Stimulated activated CD8-positive, alpha-beta memory T cell treated with anti-CD3 and anti-CD28 coated beads, Interleukin-4, amount 100 ng/mL, for 4 hours (primary cell): ENCODE measurements around the gene RABL6.
"Not testable (repeated sequence)": the region's sequence is repeated elsewhere in the genome, so short reads cannot be mapped to it uniquely, and the experiment has no call there.

Experiments
- DNase-seq, 2 donors: peaks; one replicate each; pipeline ENCODE4 v3.0.0-alpha.2; 2020; ENCODE audit warnings: low read depth in 2 of 2, low spot score in 1 of 2

Gene RABL6

DNA sequence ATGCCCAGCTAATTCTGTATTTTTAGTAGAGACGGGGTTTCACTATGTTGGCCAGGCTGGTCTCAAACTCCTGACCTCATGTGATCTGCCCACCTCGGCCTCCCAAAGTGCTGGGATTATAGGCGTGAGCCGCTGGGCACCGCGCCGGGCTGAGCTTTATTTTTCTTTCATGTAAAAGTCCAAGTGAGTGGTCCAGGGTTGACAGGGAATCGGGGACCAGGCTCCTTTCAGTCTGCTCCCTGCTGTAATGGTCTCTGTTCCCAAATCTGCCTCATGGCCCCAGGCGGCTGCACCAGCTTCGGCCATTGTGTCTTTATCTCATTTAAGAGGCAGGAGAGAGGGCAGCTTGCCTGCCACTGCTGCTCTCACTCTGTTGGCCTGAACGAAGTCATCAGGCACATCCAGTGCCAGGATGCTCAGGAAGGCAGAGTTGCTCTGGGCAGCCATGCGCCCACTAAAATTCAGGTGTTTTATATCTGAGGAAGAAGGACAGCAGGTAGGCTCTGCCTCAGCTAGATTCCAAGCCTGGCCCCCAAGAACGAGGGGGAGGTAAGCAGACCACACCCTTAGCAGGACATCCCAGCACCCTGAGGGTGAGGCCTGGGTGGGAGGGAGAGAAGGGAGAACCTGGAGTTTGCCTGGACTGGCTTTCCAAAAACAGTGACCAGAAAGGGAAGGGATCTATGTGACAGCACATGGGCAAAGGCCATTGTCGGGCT lies 13.3 kb upstream of the RABL6 start:
- no peak for DNase-seq

DNA sequence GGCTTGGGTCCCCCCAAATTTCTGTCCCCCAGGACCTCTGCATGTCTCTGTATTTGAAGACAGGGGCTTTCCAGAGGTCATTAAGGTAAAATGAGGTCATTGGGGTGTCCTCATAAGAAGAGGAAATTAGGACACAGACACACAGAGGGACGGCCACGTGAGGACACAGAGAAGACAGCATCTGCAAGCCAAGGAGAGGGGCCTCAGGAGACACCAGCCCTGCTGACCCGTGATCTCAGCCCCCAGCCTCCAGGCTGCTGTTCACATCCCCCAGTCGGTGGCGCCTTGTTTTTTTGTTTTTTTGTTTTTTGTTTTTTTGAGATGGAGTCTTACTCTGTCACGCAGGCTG lies 12.8 kb upstream of the RABL6 start:
- DNase-seq: no peak

DNA sequence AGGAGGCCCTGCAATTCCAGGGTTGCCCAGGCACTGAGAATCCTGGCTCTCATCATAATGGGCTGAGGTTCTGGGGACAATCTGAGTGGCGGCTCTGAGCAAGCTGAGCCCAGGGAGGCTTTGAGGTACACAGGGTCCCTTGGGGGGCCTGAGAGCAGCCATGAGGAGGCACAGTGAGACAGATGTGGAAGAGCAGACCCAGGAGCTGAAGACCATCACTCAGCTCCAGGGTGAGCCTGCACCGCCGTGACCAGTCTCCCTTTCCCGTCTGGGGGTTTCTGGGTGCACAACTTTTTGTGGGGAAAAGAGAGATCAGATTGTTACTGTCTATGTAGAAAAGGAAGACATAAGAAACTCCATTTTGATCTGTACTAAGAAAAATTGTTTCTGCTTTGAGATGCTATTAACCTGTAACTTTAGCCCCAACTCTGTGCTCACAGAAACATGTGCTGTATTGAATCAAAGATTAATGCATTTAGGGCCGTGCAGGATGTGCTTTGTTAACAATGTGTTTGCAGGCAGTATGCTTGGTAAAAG lies 11.4 kb upstream of the RABL6 start, which contains the start of gene CCDC183:
TSS of gene CCDC183 (plus strand) at position 101 of the 537 bp plus-strand sequence. CDS start at position 161, 60 bp downstream.
- DNase-seq: no peak

DNA sequence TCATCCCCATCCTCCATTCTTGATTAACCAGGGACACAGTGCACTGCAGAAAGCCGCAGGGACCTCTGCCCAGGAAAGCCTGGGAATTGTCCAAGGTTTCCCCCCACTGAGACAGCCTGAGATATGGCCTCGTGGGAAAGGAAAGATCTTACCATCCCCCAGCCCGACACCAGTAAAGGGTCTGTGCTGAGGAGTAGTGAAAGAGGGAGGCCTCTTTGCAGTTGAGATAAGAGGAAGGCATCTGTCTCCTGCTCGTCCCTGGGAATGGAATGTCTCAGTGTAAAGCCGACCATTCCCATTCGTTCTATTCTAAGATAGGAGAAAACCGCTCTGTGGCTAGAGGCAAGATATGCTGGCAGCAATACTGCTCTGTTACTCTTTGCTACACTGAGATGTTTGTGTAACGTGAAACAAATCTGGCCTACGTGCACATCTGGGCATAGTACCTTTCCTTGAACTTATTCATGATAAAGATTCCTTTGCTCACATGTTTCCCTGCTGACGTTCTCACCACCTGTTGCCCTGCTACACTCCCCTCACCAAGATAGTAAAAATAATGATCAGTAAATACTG lies 10.9 kb upstream of the RABL6 start:
- not testable (repeated sequence) for DNase-seq

DNA sequence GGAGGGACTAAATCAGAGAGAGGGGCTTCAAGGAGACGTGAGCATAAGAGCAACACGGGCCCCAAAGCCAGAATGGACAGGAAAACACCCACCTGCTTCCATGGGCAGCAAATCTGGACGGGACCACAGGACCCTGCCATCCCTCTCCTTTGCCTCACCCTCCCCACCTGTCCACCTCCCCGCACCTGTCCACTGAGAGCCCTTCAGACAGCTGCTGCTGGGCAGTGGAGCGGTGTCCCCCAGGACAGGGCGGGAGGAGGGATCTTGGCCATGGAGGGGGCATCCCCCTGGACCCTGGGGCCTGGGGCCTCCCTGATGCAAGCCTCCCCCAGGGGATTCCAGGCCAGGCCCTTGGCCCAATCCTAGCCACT lies 9.1 kb upstream of the RABL6 start:
- no peak for DNase-seq

DNA sequence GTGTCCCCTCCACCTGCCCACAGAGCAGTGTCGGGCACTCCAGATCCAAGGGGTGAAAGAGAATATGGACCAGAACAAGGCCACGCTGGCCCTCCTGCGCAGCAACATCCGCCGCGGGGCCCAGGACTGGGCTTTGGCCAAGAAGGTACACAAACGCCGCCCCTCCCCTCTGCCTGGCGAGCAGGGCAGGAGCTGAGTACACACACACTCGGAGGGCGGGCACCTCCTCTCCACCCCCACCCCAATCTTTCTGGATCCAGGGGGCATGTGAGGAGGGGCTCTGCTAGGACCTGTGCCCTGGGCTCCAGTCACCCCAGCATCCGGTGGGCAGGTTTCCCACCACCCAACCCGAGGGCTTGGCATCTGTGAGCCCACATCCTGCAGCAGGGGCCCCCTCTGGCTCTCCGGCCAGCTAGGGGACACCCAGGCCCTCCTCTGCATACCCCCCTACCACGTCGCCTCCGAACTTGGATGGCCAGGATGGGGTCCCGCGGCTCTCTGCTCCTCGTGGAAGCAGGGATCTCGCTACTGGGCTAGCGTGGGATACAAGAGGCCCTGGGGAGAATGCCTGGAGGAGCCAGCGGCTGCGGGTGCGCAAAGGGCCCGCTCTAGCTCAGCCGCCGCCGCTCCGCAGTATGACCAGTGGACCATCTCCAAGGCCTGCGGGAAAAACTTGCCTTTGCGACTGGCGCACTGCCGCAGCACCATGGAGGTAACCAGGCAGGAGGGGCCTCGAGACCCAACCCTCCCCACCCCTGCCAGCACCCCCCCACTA lies 8.5 kb upstream of the RABL6 start:
- no peak for DNase-seq

DNA sequence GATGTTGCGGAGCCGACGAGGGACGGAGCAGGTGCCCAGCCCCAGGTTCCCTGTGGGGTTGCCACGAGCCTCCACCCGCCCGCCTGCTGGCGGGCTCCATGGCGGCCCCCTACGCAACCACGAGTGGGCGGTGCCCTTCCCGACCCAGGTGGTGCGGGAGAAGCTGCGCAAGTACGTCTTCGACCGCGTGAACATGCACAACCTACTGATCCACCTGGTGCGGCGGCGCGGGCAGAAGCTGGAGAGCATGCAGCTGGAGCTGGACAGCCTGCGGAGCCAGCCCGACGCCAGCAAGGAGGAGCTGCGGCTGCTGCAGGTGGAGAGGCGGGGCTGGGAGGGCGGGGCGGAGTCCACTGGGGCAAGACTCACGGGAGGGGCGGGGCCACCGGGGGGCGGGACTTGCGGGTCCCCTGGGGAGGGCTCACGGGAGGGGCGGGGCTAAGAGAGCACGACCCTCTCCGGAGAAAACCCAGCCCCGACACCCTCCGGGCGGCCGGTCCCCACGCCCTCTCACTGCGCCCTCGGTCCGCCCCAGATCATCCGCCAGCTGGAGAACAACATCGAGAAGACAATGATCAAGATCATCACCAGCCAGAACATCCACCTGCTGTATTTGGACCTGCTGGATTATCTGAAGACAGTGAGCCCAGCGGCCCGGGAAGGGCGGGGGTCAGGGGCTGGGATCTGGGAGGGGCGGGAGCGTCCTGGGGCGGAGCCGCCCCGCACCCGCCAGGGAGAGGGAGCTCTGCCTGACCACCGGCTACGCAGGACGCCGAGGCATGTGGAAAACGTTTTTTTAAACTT lies 7.7 kb upstream of the RABL6 start:
- DNase-seq: peak; percentile 72 to 88

DNA sequence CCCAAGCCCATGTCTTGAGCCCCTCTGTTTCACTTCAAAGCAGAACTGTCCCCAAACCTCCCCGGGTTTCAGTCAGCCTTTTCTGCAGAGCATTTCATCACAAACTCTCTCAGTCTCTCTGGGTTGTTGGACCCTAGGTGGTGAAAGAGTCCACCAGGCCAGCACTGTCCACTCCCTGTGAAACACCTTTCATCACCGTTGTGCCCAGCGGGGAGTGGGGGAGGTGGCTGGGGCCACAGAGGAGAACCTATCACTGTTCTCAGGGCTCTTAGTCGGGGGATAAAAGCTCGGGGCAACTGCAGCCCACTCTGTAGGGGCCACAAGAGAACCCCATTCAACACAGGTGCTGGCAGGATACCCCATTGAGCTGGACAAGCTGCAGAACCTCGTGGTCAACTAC lies 5.4 kb upstream of the RABL6 start:
- DNase-seq: no peak

DNA sequence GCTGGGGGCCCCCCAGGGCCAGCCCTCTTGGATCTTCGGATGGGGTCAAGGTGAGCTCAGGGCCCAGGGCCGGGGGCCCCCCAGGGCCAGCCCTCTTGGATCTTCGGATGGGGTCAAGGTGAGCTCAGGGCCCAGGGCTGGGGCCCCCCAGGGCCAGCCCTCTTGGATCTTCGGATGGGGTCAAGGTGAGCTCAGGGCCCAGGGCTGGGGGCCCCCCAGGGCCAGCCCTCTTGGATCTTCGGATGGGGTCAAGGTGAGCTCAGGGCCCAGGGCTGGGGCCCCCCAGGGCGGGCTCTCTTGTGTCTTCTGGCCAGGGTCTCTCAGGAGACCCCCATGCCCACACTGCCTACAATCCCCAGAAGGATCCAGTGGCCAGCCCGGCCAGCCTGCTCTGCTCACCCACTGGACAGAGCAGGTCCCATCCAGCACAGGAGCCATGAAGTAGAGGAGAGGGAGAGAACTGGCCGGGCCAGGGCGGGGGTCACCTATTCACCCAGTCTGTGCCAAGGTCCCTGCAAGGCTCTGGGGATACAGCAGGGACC lies 4.7 kb upstream of the RABL6 start:
- not testable (repeated sequence) for DNase-seq

DNA sequence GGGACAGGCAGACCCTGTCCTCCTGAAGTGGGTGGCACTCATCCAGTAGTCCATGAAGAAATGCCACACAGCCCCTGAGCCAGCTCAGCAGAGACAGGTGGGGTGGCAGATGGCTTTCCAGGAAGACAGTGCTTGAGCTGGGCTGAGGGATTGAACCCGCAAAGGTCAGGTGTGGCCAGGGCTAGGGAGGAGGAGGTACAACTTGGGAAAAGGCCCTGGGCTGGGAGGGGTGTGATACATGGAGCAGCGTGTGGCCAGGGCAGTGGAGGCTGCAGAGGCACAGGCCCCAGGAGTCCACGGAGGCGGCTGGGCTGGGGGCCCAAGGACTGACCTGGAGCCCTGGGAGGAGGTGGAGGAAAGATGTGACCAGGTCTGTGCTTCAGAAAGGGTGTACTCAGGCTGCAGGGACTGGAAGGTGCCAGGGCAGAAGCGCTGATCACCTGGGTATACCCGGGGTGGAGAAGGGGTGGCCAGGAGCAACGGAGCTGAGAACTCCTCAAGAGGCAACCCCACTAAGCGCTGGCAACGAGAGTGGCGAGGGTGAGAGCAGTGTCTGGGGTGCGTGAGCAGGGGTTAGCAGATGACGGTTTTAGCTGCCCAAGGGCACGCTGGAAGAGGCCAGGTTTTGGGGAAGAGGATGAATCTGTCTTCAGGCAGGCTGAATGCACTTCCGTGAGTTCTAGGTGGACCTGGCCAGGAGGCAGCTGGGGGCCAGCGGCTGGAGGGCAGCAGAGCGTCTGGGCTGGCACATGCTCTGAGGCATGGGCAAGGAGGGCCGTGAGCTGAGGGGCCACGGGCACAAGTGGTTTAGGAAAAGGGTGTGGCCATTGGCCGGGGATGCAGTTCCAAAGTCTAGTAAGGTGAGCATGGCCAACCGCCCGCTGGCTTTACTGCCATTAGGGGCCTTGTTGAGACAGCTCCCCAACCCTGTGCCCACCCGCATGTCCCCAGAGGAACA lies 3.9 kb upstream of the RABL6 start:
- no peak for DNase-seq

DNA sequence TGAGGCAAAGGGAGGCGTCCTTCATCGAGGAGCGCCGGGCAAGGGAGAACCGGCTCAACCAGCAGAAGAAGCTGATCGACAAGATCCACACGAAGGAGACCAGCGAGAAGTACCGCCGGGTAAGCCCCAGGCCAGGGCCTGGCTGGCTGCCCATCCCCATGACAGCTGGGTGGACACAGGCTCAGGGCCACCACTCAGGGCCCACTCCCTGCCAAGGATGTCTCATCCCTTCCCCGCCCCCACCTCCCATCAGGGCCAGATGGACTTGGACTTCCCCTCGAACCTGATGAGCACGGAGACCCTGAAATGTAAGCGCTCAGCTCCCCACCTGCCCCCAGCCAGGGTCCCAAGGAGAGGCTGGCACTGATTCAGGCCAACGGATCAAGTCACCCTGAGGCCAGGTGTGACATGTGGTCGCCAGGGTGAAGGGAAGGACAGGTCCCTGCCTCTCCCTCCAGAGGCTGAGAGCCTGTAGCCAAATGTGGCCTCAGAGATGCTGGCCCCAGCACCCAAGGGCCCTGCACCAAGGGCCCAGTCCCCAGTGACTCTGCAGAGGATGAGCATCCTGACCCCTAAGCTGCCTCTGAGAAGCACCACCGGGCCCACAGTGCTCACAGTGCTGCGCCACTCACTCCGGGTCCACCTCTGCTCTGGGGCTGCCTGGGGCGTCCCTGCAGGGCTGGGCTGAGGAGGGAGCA lies 3.1 kb upstream of the RABL6 start:
- DNase-seq: no peak

DNA sequence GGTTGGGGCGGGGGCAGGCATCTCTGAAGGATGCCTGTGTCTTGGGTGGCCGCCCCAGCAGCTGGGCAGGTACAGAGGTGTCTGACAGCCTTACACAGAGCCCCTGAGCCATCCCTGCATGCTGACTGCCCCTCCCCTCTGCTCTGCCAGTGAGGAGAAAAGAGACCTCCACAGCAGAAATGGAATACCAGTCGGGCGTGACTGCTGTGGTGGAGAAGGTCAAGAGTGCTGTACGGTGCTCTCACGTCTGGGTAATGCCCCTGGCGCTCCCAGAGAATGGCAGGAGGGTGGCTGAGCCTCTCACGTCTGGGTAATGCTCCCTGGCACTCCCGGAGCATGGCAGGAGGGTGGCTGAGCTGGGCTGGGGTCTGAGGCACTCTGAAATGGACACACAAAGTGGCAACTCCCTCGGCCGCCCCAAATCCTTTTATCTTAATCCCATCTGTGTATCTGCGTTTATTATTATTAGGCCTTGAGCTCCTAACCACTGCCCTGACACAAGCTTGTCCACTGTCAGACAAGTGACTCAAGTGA lies 2.5 kb upstream of the RABL6 start:
- DNase-seq: no peak

DNA sequence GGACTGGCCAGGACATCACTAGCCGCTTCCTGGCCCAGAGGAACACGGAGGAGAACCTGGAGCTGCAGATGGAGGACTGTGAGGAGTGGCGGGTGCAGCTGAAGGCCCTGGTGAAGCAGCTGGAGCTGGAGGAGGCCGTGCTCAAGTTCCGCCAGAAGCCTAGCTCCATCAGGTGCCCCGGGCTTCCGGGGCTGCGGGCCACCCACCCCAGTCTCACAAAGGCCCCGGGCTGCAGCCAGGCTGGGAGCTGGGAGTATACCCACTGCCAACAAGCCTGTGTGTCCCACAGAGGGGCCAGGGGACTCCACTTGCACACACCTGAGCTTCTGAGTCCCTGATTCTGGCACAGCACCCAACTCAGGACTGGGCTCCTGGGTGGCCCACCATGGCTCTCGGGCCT lies 1.7 kb upstream of the RABL6 start:
- no peak for DNase-seq

DNA sequence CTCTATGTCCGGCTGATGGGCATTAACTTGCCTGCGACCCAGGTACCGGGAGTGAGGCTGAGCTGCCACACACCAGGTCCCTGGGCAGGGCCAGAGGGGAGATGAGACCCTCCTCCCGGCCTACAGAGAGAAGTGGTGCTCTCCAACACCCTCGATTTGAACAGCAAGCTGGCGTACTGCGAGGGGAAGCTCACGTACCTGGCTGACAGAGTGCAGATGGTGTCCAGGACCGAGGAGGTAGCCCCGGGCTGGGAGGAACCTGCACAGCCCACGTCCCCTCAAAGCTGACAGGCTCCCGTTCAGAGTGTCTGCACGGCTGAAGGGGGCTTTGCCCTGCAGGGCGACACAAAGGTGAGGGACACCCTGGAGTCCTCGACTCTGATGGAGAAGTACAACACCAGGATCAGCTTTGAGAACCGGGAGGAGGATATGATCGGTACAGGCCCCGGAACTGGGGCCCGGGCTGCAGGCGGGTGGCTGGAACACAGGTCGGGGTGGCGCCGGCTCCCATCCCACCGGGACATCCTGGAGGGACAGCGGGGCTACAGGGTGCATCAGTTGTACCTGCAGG lies 1.0 kb upstream of the RABL6 start:
- no peak for DNase-seq

DNA sequence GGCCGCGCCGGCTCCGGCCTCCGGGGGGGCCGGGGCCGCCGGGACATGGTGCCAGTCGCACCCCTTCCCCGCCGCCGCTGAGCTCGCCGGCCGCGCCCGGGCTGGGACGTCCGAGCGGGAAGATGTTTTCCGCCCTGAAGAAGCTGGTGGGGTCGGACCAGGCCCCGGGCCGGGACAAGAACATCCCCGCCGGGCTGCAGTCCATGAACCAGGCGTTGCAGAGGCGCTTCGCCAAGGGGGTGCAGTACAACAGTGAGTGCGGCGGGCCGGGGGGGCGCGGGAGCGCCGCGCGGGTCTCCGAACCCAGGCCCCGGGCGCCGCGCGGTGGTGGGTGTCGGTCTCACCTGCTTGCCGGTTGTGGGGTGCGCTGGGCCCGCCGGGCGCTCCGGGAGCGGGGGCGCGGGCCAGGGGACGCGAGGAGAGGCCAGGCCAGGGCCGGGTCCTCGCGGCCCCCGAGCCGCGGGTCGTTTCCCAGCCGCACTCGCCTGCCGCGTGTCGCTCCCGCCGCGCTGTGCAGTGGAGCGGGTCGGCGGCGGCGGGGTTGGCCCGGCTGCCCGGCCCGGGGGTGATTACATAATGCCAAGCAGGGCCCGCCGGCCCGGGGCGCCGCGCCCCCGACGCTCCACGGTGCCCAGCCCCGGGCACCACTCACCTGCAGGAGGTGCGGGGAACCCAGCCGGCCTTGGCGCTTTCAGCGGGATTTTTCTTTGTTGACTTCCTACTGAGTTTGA lies 492 bp downstream of the RABL6 start:
- peak; percentile 19 to 22 for DNase-seq

DNA sequence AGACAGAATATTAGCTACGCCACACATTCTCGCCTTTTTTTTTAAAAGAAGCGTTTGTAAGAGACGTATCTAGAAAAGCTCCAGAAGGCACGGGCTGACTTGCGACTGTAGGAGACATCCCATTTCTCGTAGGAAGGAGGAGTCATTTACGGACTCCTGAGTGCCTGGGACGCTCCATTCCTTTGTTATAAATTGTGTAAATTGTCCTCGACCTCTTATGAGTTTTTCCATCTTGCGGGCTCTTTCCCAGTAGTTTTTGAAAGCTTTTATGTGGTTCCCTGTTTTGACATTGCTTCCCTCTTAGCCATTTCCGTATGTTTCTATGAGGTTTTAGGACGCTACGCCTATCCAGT lies 1.0 kb downstream of the RABL6 start:
- no peak for DNase-seq

DNA sequence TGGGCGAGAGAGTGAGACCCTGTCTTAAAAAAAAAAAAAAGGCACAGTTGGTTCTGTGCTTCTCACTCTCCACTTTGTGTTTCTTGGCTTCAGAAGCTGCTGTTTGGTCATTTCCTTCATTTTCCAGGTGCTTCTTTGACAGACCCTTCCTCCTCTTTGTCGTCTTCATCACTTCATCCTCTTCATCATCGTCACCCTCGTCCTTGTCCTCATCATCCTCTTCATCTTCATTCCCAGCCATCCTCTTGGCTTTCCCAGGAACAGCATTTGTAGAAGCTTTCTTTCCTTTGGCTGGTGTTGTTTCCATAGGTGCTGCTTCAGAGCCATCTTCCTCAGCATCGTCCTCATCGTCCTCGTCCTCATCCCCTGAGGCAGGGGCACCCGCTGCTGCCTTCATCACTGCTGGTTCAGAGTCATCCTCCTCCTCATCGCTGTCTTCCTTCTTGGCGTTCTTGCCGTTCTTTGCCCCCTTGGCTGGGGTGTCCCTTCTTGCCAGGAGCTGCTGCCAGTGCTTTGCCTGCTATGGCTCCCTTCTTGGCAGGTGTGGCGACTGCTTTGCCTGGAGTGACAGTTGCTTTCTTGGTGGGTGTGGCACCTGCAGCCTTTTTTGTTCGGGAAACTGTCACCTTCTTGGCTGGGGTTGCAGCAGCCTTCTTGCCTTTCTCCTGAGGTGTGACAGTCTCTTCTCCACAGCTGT lies 7.1 kb downstream of the RABL6 start:
- DNase-seq: no peak

DNA sequence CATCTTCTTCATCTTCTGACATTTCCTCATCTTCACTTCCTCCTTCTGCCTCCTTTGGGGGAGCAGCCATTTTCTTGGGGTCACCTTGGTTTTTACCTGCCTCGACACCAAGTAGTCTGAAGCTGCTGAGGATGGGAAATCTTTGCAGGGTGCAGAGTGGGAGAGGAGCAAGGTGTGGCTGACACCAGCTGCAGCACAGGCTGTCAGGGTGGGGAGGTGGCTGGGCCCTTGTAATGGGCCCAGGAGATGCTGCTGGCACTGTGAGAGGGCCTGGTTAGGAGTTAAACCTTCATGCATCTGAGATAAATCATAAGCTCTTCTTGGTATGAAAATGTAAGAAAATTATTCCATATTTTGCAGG lies 7.7 kb downstream of the RABL6 start:
- DNase-seq: no peak
